AG10803 (cell line): ENCODE measurements around the gene WDPCP.
"Not testable (repeated sequence)": the region's sequence is repeated elsewhere in the genome, so short reads cannot be mapped to it uniquely, and the experiment has no call there.

Experiments used
- DNase-seq: peaks from one replicate; pipeline ENCODE4 v3.0.0; 2010; ENCODE audit warnings: low read depth
- H3K4me3 ChIP-seq: 2 replicates; pipeline ENCODE4 v1.5.1; 2011; ENCODE audit warnings: mild to moderate bottlenecking, low read length, control low read depth
- CTCF ChIP-seq: conservative IDR thresholded peaks from 2 replicates; pipeline ENCODE4 v1.5.1; 2011; ENCODE audit warnings: mild to moderate bottlenecking, low read length, control low read depth, inconsistent platforms

WDPCP gene

GRCh38 chr2:63192889-63193774 lies 395.1 kb downstream of the WDPCP start:
- no peak for TF ChIP-seq CTCF
- no peak overlapping the region for H3K4me3 ChIP-seq
- no peak for DNase-seq

GRCh38 chr2:63192169-63192888 lies 395.9 kb downstream of the WDPCP start:
- TF ChIP-seq CTCF: no peak
- DNase-seq: no peak
- H3K4me3 ChIP-seq: no peak overlapping the region

- no peak overlapping the region for H3K4me3 ChIP-seq
- TF ChIP-seq CTCF: peak; percentile 94
- peak; percentile 47 for DNase-seq
Measured at GRCh38 chr2:63189026-63189425, 399.3 kb downstream of the WDPCP start.

GRCh38 chr2:63186331-63186730 lies 401.9 kb downstream of the WDPCP start:
- H3K4me3 ChIP-seq: no peak overlapping the region
- no peak for TF ChIP-seq CTCF
- no peak for DNase-seq

GRCh38 chr2:63163161-63163820 lies 425.0 kb downstream of the WDPCP start:
- no peak for TF ChIP-seq CTCF

GRCh38 chr2:63159262-63159661 lies 429.0 kb downstream of the WDPCP start:
- DNase-seq: no peak
- no peak overlapping the region for H3K4me3 ChIP-seq
- TF ChIP-seq CTCF: no peak

More at GRCh38 chr2:63163161-63163820, 425.0 kb downstream of the WDPCP start:
- no peak overlapping the region for H3K4me3 ChIP-seq
- no peak for DNase-seq

GRCh38 chr2:63136683-63137082 lies 451.6 kb downstream of the WDPCP start:
- DNase-seq: not testable (repeated sequence)

More at GRCh38 chr2:63136683-63137082, 451.6 kb downstream of the WDPCP start:
- H3K4me3 ChIP-seq: not testable (repeated sequence)
